Measurements from ENCODE around the gene PITX3. TPM values are rescaled to one million over a fixed set of nuclear protein-coding genes. Genes with fewer than 3 reads are reported as not detected.
"Not testable (repeated sequence)": the region's sequence is repeated elsewhere in the genome, so short reads cannot be mapped to it uniquely, and the experiment has no call there.

PITX3 gene
- total and polyA plus RNA-seq, 5 experiments from 2014 or later, result not detected

GRCh38 chr10:102220612-102221011, 20.7 kb downstream of the PITX3 start:
- no peak overlapping the region for H3K27ac Mint-ChIP-seq
- no peaks in the 10 kb centered on the region for H3K9me3 Mint-ChIP-seq
- POLR2A ChIA-PET, result interaction anchor here (0.5 to 1.1 kb wide), 2 partner anchors 11 to 41 kb away, joined by 3 read pairs; no protein-coding TSS in a partner anchor
- no peak for ATAC-seq
- no peak for DNase-seq
- H3K27me3 Mint-ChIP-seq, result peaks cover 0 to 7% (median 4%) of the 10 kb centered on the region in 5 donors
- H3K4me3 Mint-ChIP-seq, result no peak overlapping the region
- no peaks in the 10 kb centered on the region for H3K36me3 Mint-ChIP-seq
- H3K4me1 Mint-ChIP-seq, result peaks cover 0 to 1% (median under 1%) of the 10 kb centered on the region in 4 donors

- Mint-ChIP-seq H3K9me3 (no peaks in the 10 kb centered on the region), H3K27ac (no peak overlapping the region), H3K27me3 (peaks cover 0 to 8% (median 4%) of the 10 kb centered on the region in 5 donors), H3K36me3 (no peaks in the 10 kb centered on the region), H3K4me3 (no peak overlapping the region), H3K4me1 (no peaks in the 10 kb centered on the region)
- DNase-seq (peak in 1 of 10 donors; percentile 23), ATAC-seq (no peak)
- POLR2A ChIA-PET, result interaction anchor here (0.6 kb wide), 1 partner anchor 140 kb away, joined by 4 read pairs; no protein-coding TSS in a partner anchor
Measured at GRCh38 chr10:102219370-102219769, 21.9 kb downstream of the PITX3 start.

- H3K27ac Mint-ChIP-seq, H3K9me3 Mint-ChIP-seq, H3K4me1 Mint-ChIP-seq, POLR2A ChIA-PET, H3K36me3 Mint-ChIP-seq, ATAC-seq, H3K4me3 Mint-ChIP-seq, H3K27me3 Mint-ChIP-seq, DNase-seq: not testable (repeated sequence)
Measured at GRCh38 chr10:102213599-102213998, 27.7 kb downstream of the PITX3 start.

GRCh38 chr10:102211615-102212299, 29.6 kb downstream of the PITX3 start:
- DNase-seq (no peak), ATAC-seq (no peak)
- Mint-ChIP-seq H3K4me1 (peaks cover 0 to 5% (median 0%) of the 10 kb centered on the region in 4 donors), H3K4me3 (no peak overlapping the region), H3K36me3 (no peaks in the 10 kb centered on the region), H3K27ac (no peak overlapping the region), H3K27me3 (peaks cover 0 to 2% (median 0%) of the 10 kb centered on the region in 5 donors), H3K9me3 (no peaks in the 10 kb centered on the region)
- POLR2A ChIA-PET, result no interaction called here

- no peak for DNase-seq
Measured at GRCh38 chr10:102208311-102209035, 32.8 kb downstream of the PITX3 start.

GRCh38 chr10:102202386-102202785, 38.9 kb downstream of the PITX3 start:
- H3K27ac Mint-ChIP-seq, result peak overlapping the region in 1 of 10 donors; percentile 3
- H3K36me3 Mint-ChIP-seq, result peaks cover 4 to 12% (median 8%) of the 10 kb centered on the region in 3 donors
- POLR2A ChIA-PET, result no interaction called here
- ATAC-seq, result no peak
- DNase-seq, result no peak
- H3K4me3 Mint-ChIP-seq, result no peak overlapping the region
- H3K27me3 Mint-ChIP-seq, result peaks cover 5 to 27% (median 13%) of the 10 kb centered on the region in 5 donors
- peaks cover 0 to 5% (median 0%) of the 10 kb centered on the region in 4 donors for H3K4me1 Mint-ChIP-seq
- peaks cover 0 to 15% (median 5%) of the 10 kb centered on the region in 9 donors for H3K9me3 Mint-ChIP-seq

More at GRCh38 chr10:102208311-102209035, 32.8 kb downstream of the PITX3 start:
- Mint-ChIP-seq H3K4me1 (peaks cover 0 to 3% (median 0%) of the 10 kb centered on the region in 4 donors), H3K27me3 (peaks cover 2 to 4% (median 2%) of the 10 kb centered on the region in 5 donors), H3K9me3 (peaks cover 0 to 15% (median 4%) of the 10 kb centered on the region in 9 donors), H3K36me3 (peaks cover 4 to 9% (median 6%) of the 10 kb centered on the region in 3 donors), H3K4me3 (no peak overlapping the region), H3K27ac (no peak overlapping the region)
- ATAC-seq, result no peak
- POLR2A ChIA-PET, result no interaction called here

- no peak for DNase-seq
- Mint-ChIP-seq H3K27ac (no peak overlapping the region), H3K27me3 (peaks cover 5 to 27% (median 13%) of the 10 kb centered on the region in 5 donors), H3K4me1 (peaks cover 0 to 5% (median 0%) of the 10 kb centered on the region in 4 donors), H3K9me3 (peaks cover 0 to 15% (median 5%) of the 10 kb centered on the region in 9 donors), H3K4me3 (no peak overlapping the region), H3K36me3 (peaks cover 4 to 12% (median 8%) of the 10 kb centered on the region in 3 donors)
- POLR2A ChIA-PET, result interaction anchor here (0.7 kb wide), 1 partner anchor 65 kb away, joined by 3 read pairs; no protein-coding TSS in a partner anchor
- no peak for ATAC-seq
Measured at GRCh38 chr10:102200751-102201640, 40.3 kb downstream of the PITX3 start.

- H3K4me3 Mint-ChIP-seq, result no peak overlapping the region
- no peaks in the 10 kb centered on the region for H3K36me3 Mint-ChIP-seq
- H3K27me3 Mint-ChIP-seq, result peaks cover 3 to 19% (median 10%) of the 10 kb centered on the region in 5 donors
- peaks cover 0 to 5% (median 0%) of the 10 kb centered on the region in 9 donors for H3K9me3 Mint-ChIP-seq
- no peak overlapping the region for H3K27ac Mint-ChIP-seq
- H3K4me1 Mint-ChIP-seq, result peaks cover 0 to 5% (median 0%) of the 10 kb centered on the region in 4 donors
- no peak for ATAC-seq
- POLR2A ChIA-PET, result no interaction called here
- no peak for DNase-seq
Measured at GRCh38 chr10:102198027-102198426, 43.3 kb downstream of the PITX3 start.

GRCh38 chr10:102196893-102197292, 44.4 kb downstream of the PITX3 start:
- Mint-ChIP-seq H3K36me3 (peaks cover 0 to 3% (median 0%) of the 10 kb centered on the region in 3 donors), H3K4me3 (no peak overlapping the region), H3K27me3 (peaks cover 0 to 8% (median 6%) of the 10 kb centered on the region in 5 donors), H3K27ac (no peak overlapping the region), H3K9me3 (peaks cover 0 to 8% (median 3%) of the 10 kb centered on the region in 9 donors), H3K4me1 (no peaks in the 10 kb centered on the region)
- no peak for DNase-seq
- POLR2A ChIA-PET, result no interaction called here
- ATAC-seq, result no peak

GRCh38 chr10:102195296-102195870, 45.9 kb downstream of the PITX3 start:
- Mint-ChIP-seq H3K36me3 (peaks cover 0 to 6% (median 0%) of the 10 kb centered on the region in 3 donors), H3K4me1 (no peaks in the 10 kb centered on the region), H3K27me3 (peaks cover 0 to 6% (median 0%) of the 10 kb centered on the region in 5 donors), H3K27ac (no peak overlapping the region), H3K9me3 (peaks cover 0 to 16% (median 7%) of the 10 kb centered on the region in 9 donors), H3K4me3 (no peak overlapping the region)
- no peak for DNase-seq
- no peak for ATAC-seq
- POLR2A ChIA-PET, result no interaction called here

GRCh38 chr10:102191956-102192355, 49.4 kb downstream of the PITX3 start:
- H3K27me3 Mint-ChIP-seq, result no peaks in the 10 kb centered on the region
- DNase-seq (no peak), ATAC-seq (no peak)
- peaks cover 0 to 6% (median 0%) of the 10 kb centered on the region in 3 donors for H3K36me3 Mint-ChIP-seq
- H3K27ac Mint-ChIP-seq, result peak overlapping the region in 1 of 10 donors; percentile 15
- H3K4me3 Mint-ChIP-seq, result no peak overlapping the region
- peaks cover 4 to 17% (median 11%) of the 10 kb centered on the region in 4 donors for H3K4me1 Mint-ChIP-seq
- POLR2A ChIA-PET, result interaction anchor here (0.6 kb wide), 1 partner anchor 165 kb away, joined by 3 read pairs; no protein-coding TSS in a partner anchor
- peaks cover 0 to 17% (median 7%) of the 10 kb centered on the region in 9 donors for H3K9me3 Mint-ChIP-seq

Measured in naive thymus-derived CD8-positive, alpha-beta T cell (primary cell).